ENCODE measurements around the gene ZNF423.

- TF ChIP-seq CTCF (conservative IDR thresholded peaks at IDR 0.05 in 1 of 2, IDR thresholded peaks at IDR 0.05 in 1 of 2; ENCODE audit: extremely low read depth in 1 of 2, insufficient read depth in 1 of 2, low read depth in 1 of 2, low read length in 2 of 2), result no peak
- TF ChIP-seq EZH2 (IDR thresholded peaks at IDR 0.05; ENCODE audit: borderline replicate concordance, low read length), result no peak
Measured at GRCh38 chr16:49529411-49530045, 326.4 kb downstream of the ZNF423 start.
